Heart right ventricle (tissue), 16 donors: ENCODE results near the gene ILF3. TPM values are rescaled to one million over a fixed set of nuclear protein-coding genes. Genes with fewer than 3 reads are reported as not detected.

Experiments
- ATAC-seq, 8 donors: fragments of 200-7000 bp; cut with Tn5 transposase; one replicate each; pipeline ENCODE4 v1.9.1; 2020; ENCODE audit warnings: mild to moderate bottlenecking in 8 of 8, moderate library complexity in 8 of 8, moderate number of reproducible peaks in 1 of 8
- DNase-seq, 2 donors: peaks; one replicate each; pipeline ENCODE4 v3.0.0-alpha.2; 2020
- H3K27ac ChIP-seq, 10 donors: fragments of 200-600 bp; sonication (generic) in 2 of 10; one replicate each; pipeline versions ENCODE4 v1.5.0 to v1.8.0; 2020 to 2022; ENCODE audit warnings: mild to moderate bottlenecking in 3 of 10
- H3K27me3 ChIP-seq, 7 donors: fragments of 200-600 bp; one replicate each; pipeline ENCODE4 v1.8.0; 2021 to 2022; ENCODE audit warnings: mild to moderate bottlenecking in 2 of 7
- H3K36me3 ChIP-seq, 9 donors: fragments of 200-600 bp; sonication (generic) in 1 of 9; one replicate each; pipeline versions ENCODE4 v1.5.0 to v1.8.0; 2020 to 2022; ENCODE audit warnings: mild to moderate bottlenecking in 2 of 9
- H3K4me1 ChIP-seq, 9 donors: fragments of 200-600 bp; sonication (generic) in 1 of 9; one replicate each; pipeline versions ENCODE4 v1.5.0 to v1.8.0; 2020 to 2022; ENCODE audit warnings: mild to moderate bottlenecking in 4 of 9
- H3K4me3 ChIP-seq, 10 donors: fragments of 200-600 bp; sonication (generic) in 2 of 10; one replicate each; pipeline versions ENCODE4 v1.5.0 to v1.8.0; 2020 to 2022; ENCODE audit warnings: mild to moderate bottlenecking in 7 of 10, moderate library complexity in 2 of 10
- H3K9me3 ChIP-seq, 11 donors: fragments of 200-600 bp in 10 of 11; sonication (generic) in 2 of 11; one replicate each; pipeline versions ENCODE4 v1.5.0 to v1.8.0; 2013 to 2022; ENCODE audit warnings: mild to moderate bottlenecking in 2 of 11, control low read depth in 1 of 11, moderate library complexity in 1 of 11
- CTCF ChIP-seq, 9 donors: fragments of 200-600 bp; sonication (generic) in 2 of 9; IDR thresholded peaks; one replicate each; pipeline versions ENCODE4 v1.5.0 to v1.8.0; 2021 to 2022; ENCODE audit warnings: antibody characterized with exemption in 9 of 9, mild to moderate bottlenecking in 5 of 9, moderate library complexity in 1 of 9
- WGBS, 2 donors: extraction: QIAGEN DNeasy Blood & Tissue Kit; methylation state at CpG; one replicate each; pipeline ENCODE4 v1.1.7; 2013; ENCODE audit warnings: inconsistent platforms in 1 of 2; 5-methylcytosine and 5-hydroxymethylcytosine counted together
- intact Hi-C, 10 donors: fragments of 100-400 bp; cut with DNase I; formaldehyde crosslinking; loops; one replicate each; pipeline versions ENCODE4 v1.11.1 to v1.14.2; 2022
- polyA plus RNA-seq, 2 donors: library from polyadenylated mRNA; stranded (reverse); fragments of 200-250 nt; gene quantifications; one replicate each; pipeline ENCODE4 v1.2.3, GENCODE V29; 2013
- total RNA-seq, 10 donors: library from RNA; stranded (reverse); fragmentation: NEBNext Ultra II Directional in 3 of 10; extraction: Animal tissue kit (Norgen Biotek cat#: 25700) in 3 of 10; gene quantifications; one replicate each; pipeline versions ENCODE4 v1.2.1 to v1.2.4, GENCODE V29; 2021 to 2023
- donor health status: Arrhythmogenic right ventricular cardiomyopathy.
- donor health status: ischemic (EF 13 %, LVEDD 7.1; RV severe dilation, severe dysfunction).
- donor health status: healthy with polysubstance abuse.
- donor health status: DM: no; HTN: yes; CAD: no.
- donor health status: DM: no; HTN: no; CAD: no.
- donor health status: ischemic (EF 25% LVEDD 6.9; RV normal size, moderate dysfunction).
- donor health status: ischemic (EF 25% LVEDD 5.7; RV mildly dilated, moderate dysfunction).
- donor health status: healthy.
- donor health status: DM: yes; HTN: yes; CAD: no.
- donor health status: Ischemic cardiomyopathy.
- donor health status: ischemic (EF 35%, LVEDD 5.7; RV mildly dilated, moderate dysfunction).
- donor health status: nonischemic (EF 11% LVEDD 7.7; RV severe dilation, severe dysfunction).
- donor health status: DM: yes; HTN: yes; CAD: no.
- donor health status: PGD.
- donor health status: ischemic (EF 29% LVEDD 5.4; RV normal size, mild dysfunction).
- donor health status: nonischemic (EF 23%, LVEDD 6.1; RV moderate dilation, normal function).

Gene ILF3
- total and polyA plus RNA-seq, 12 donors, result 68.1 to 129 (median 109) TPM

- TF ChIP-seq CTCF (IDR thresholded peaks at IDR 0.05), result peak; percentile 27 to 64 (median 57)
- intact Hi-C loops, result loop anchor here in 7 of 10 donors (2.0 to 10.0 kb wide), 6 partner anchors 37 to 215 kb away; partner anchors contain the start of genes CDKN2D (in 1 of the 7) and KRI1 (in 1 of the 7)
- Histone ChIP-seq H3K4me1 (peaks cover 3 to 36% (median 28%) of the 10 kb centered on the region in 9 donors), H3K27ac (no peak overlapping the region), H3K36me3 (peaks cover 0 to 6% (median 0%) of the 10 kb centered on the region in 9 donors), H3K9me3 (no peaks in the 10 kb centered on the region), H3K27me3 (no peaks in the 10 kb centered on the region), H3K4me3 (no peak overlapping the region)
- ATAC-seq (no peak), DNase-seq (no peak)
- 41 to 45% methylated on average over 15 of the region's 15 CpGs for WGBS, 2 donors
These were observed 45.6 kb downstream of the ILF3 start for GRCh38 chr19:10699650-10700335.

GRCh38 chr19:10701955-10702525, 47.9 kb downstream of the ILF3 start:
- ATAC-seq (peak; percentile 21 to 66 (median 50)), DNase-seq (no peak)
- H3K4me3 ChIP-seq, result peak overlapping the region; percentile 69 to 100 (median 81)
- H3K27ac ChIP-seq, result peak overlapping the region in 7 of 10 donors; percentile 66 to 81 (median 78)
- no peaks in the 10 kb centered on the region for H3K9me3 ChIP-seq
- intact Hi-C loops, result loop anchor here in 3 of 10 donors (1.0 to 2.0 kb wide), 2 partner anchors 49 to 121 kb away; no protein-coding TSS in a partner anchor
- peak in 1 of 9 donors; percentile 31 for TF ChIP-seq CTCF (IDR thresholded peaks at IDR 0.05)
- WGBS, 2 donors, result 5 to 10% methylated on average over 24 of the region's 24 CpGs
- no peaks in the 10 kb centered on the region for H3K27me3 ChIP-seq
- H3K36me3 ChIP-seq, result peaks cover 0 to 9% (median 0%) of the 10 kb centered on the region in 9 donors
- peaks cover 0 to 19% (median 13%) of the 10 kb centered on the region in 9 donors for H3K4me1 ChIP-seq

- no peak for DNase-seq
These were observed 52.8 kb downstream of the ILF3 start for GRCh38 chr19:10706990-10707389.

More at GRCh38 chr19:10706990-10707389, 52.8 kb downstream of the ILF3 start:
- Histone ChIP-seq H3K9me3 (no peaks in the 10 kb centered on the region), H3K36me3 (peaks cover 0 to 45% (median 4%) of the 10 kb centered on the region in 9 donors), H3K4me3 (no peak overlapping the region), H3K27me3 (no peaks in the 10 kb centered on the region), H3K4me1 (peaks cover 0 to 7% (median 5%) of the 10 kb centered on the region in 9 donors), H3K27ac (no peak overlapping the region)
- ATAC-seq, result no peak
- no peak for TF ChIP-seq CTCF (IDR thresholded peaks at IDR 0.05)
- intact Hi-C loops, result no loop called here
- WGBS, 2 donors, result 88% methylated on average over 12 of the region's 12 CpGs
